ENCODE data around the gene SLC30A7.

SLC30A7 gene

GRCh38 chr1:100902365-100902764 lies 6.5 kb downstream of the SLC30A7 start:
- TF ChIP-seq SPI1 (IDR thresholded peaks at IDR 0.05; ENCODE audit: borderline replicate concordance, low read depth) (no peak), REST (IDR thresholded peaks at IDR 0.05; ENCODE audit: insufficient replicate concordance, low read depth) (no peak), CTCF (IDR thresholded peaks at IDR 0.05; ENCODE audit: insufficient read depth, low read length) (no peak), GABPA (IDR thresholded peaks at IDR 0.05; ENCODE audit: low read depth) (no peak), POLR2AphosphoS5 (IDR thresholded peaks at IDR 0.05; ENCODE audit: low read depth) (no peak)
- H3K27me3 ChIP-seq (ENCODE audit: insufficient read depth, poor library complexity, severe bottlenecking): no peaks in the 10 kb centered on the region
- H3K27ac ChIP-seq (replicated peaks): no peak overlapping the region
- DNase-seq (ENCODE audit: low read depth in 1 of 2, low spot score in 1 of 2): no peak
- H3K4me3 ChIP-seq (replicated peaks; ENCODE audit: insufficient read depth, low read length): no peak overlapping the region

GRCh38 chr1:100903777-100904176 lies 7.9 kb downstream of the SLC30A7 start:
- H3K27me3 ChIP-seq (ENCODE audit: insufficient read depth, poor library complexity, severe bottlenecking): no peaks in the 10 kb centered on the region
- TF ChIP-seq CTCF (IDR thresholded peaks at IDR 0.05; ENCODE audit: insufficient read depth, low read length) (no peak), REST (IDR thresholded peaks at IDR 0.05; ENCODE audit: insufficient replicate concordance, low read depth) (no peak), SPI1 (IDR thresholded peaks at IDR 0.05; ENCODE audit: borderline replicate concordance, low read depth) (no peak), POLR2AphosphoS5 (IDR thresholded peaks at IDR 0.05; ENCODE audit: low read depth) (no peak), GABPA (IDR thresholded peaks at IDR 0.05; ENCODE audit: low read depth) (no peak)
- no peak overlapping the region for H3K4me3 ChIP-seq (replicated peaks; ENCODE audit: insufficient read depth, low read length)
- no peak for DNase-seq (ENCODE audit: low read depth in 1 of 2, low spot score in 1 of 2)
- no peak overlapping the region for H3K27ac ChIP-seq (replicated peaks)

- DNase-seq (ENCODE audit: low read depth in 1 of 2, low spot score in 1 of 2): no peak
- TF ChIP-seq SPI1 (IDR thresholded peaks at IDR 0.05; ENCODE audit: borderline replicate concordance, low read depth): no peak
- TF ChIP-seq POLR2AphosphoS5 (IDR thresholded peaks at IDR 0.05; ENCODE audit: low read depth): no peak
- TF ChIP-seq CTCF (IDR thresholded peaks at IDR 0.05; ENCODE audit: insufficient read depth, low read length): no peak
- no peak for TF ChIP-seq GABPA (IDR thresholded peaks at IDR 0.05; ENCODE audit: low read depth)
- no peak for TF ChIP-seq REST (IDR thresholded peaks at IDR 0.05; ENCODE audit: insufficient replicate concordance, low read depth)
- H3K4me3 ChIP-seq (replicated peaks; ENCODE audit: insufficient read depth, low read length): no peak overlapping the region
- H3K27me3 ChIP-seq (ENCODE audit: insufficient read depth, poor library complexity, severe bottlenecking): no peaks in the 10 kb centered on the region
- no peak overlapping the region for H3K27ac ChIP-seq (replicated peaks)
Measured at GRCh38 chr1:100904528-100904927, 8.6 kb downstream of the SLC30A7 start.
